GM10847 (cell line): Measurements from ENCODE around the gene PCDHGA8.
"Not testable (repeated sequence)": the region's sequence is repeated elsewhere in the genome, so short reads cannot be mapped to it uniquely, and the experiment has no call there.

Experiments used
- POLR2A ChIP-seq: IDR thresholded peaks from 2 replicates; pipeline ENCODE4 v1.6.1; 2011; ENCODE audit not compliant: insufficient read length; ENCODE audit errors: extremely low read depth

PCDHGA8 gene

GRCh38 chr5:141389153-141390042, 3.0 kb upstream of the PCDHGA8 start:
- TF ChIP-seq POLR2A = no peak

- TF ChIP-seq POLR2A = no peak
These were observed 834 bp downstream of the PCDHGA8 start for GRCh38 chr5:141393267-141393666.

GRCh38 chr5:141397756-141398551, 5.5 kb downstream of the PCDHGA8 start, which contains the start of gene PCDHGB5:
Gene PCDHGB5 (plus strand): TSS chr5:141397947. CDS start chr5:141398128, 181 bp downstream.
- TF ChIP-seq POLR2A = not testable (repeated sequence)

GRCh38 chr5:141398608-141399007, 6.2 kb downstream of the PCDHGA8 start:
- no peak for TF ChIP-seq POLR2A

- no peak for TF ChIP-seq POLR2A
These were observed 7.3 kb downstream of the PCDHGA8 start for GRCh38 chr5:141399555-141400258.

GRCh38 chr5:141402553-141403243, 10.3 kb downstream of the PCDHGA8 start, which contains the start of gene PCDHGA9:
Gene PCDHGA9 (plus strand): TSS chr5:141402778. CDS start chr5:141402953, 175 bp downstream.
- TF ChIP-seq POLR2A = no peak

GRCh38 chr5:141403387-141403786, 11.0 kb downstream of the PCDHGA8 start:
- no peak for TF ChIP-seq POLR2A

GRCh38 chr5:141407790-141408505, 15.5 kb downstream of the PCDHGA8 start, which contains the start of gene PCDHGB6:
Gene PCDHGB6 (plus strand): TSS chr5:141408021. CDS start chr5:141408203, 182 bp downstream.
- not testable (repeated sequence) for TF ChIP-seq POLR2A

- TF ChIP-seq POLR2A = no peak
These were observed 17.3 kb downstream of the PCDHGA8 start for GRCh38 chr5:141409598-141410306.

GRCh38 chr5:141411575-141411974, 19.1 kb downstream of the PCDHGA8 start:
- TF ChIP-seq POLR2A = no peak

- TF ChIP-seq POLR2A = no peak
These were observed 20.6 kb downstream of the PCDHGA8 start, which contains the start of gene PCDHGA10 for GRCh38 chr5:141412854-141413539. Gene PCDHGA10 (plus strand): TSS chr5:141412987. CDS start chr5:141413176, 189 bp downstream.

- no peak for TF ChIP-seq POLR2A
These were observed 21.2 kb downstream of the PCDHGA8 start for GRCh38 chr5:141413540-141414069.
